ENCODE measurements around the gene JAM3. TPM values are rescaled to one million over a fixed set of nuclear protein-coding genes. Genes with fewer than 3 reads are reported as not detected.

JAM3 gene
- total RNA-seq, 1 experiment from 2014 or later: 36.5 TPM

DNA sequence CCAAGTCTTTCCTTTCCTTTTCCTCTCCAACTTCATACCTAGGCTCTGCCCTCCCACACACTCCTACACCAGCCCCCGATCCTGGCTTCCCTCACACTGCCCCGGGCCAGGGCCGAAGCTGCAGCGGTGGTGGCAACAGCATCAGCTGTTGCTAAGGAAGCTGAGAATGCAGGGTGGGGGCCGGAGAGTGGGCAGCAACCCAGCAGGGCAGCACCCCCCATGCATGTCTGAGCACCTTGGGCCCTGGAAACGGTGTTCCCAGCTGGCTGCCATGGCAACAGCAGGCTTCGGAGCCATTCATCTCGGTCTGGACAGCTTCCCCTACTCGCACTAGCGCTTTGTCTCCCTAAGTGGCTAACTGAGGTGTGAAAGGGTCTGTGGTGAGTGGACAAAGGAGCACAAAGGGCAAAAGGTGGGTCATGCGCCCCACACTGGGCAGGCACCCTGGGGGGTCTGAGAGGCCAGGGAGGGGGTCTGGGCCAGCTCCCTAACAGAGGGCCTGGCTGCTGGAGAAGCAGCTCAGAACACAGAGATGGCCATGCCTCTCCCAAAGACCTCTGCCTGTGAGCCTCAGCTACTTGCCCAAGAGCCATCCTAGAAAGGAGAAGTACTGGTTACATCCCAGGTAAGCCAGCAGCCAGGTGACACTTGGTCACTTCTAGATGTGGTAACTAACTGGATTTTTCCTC lies 42.1 kb upstream of the JAM3 start:
- Histone ChIP-seq H2BK15ac (ENCODE audit: low read depth, low read length) (no peak overlapping the region), H3K4me1 (ENCODE audit: insufficient read depth, low read length) (no peaks in the 10 kb centered on the region), H3K23me2 (ENCODE audit: insufficient read length, low read depth, low read length, poor library complexity, severe bottlenecking) (no peaks in the 10 kb centered on the region), H4K5ac (ENCODE audit: insufficient read length, low read depth, low read length) (no peak overlapping the region), H2AFZ (ENCODE audit: low read length) (no peak overlapping the region), H2BK12ac (ENCODE audit: insufficient read length, low read depth, low read length) (no peak overlapping the region), H2BK5ac (ENCODE audit: insufficient read length, low read length) (no peak overlapping the region), H4K20me1 (ENCODE audit: control insufficient read depth, insufficient read depth, insufficient read length) (no peaks in the 10 kb centered on the region), H3K27ac (ENCODE audit: insufficient read length, low read depth, low read length) (no peak overlapping the region), H3K9ac (ENCODE audit: extremely low read depth, insufficient read length, low read length) (no peak overlapping the region), H2AK5ac (ENCODE audit: insufficient read length, low read length) (no peak overlapping the region), H3K9me3 (ENCODE audit: control insufficient read depth, low read depth, low read length) (no peaks in the 10 kb centered on the region), H3K23ac (ENCODE audit: insufficient read length, low read depth, low read length) (no peak overlapping the region), H3K4ac (ENCODE audit: low read depth, low read length) (no peak overlapping the region), H3K79me2 (ENCODE audit: insufficient read depth, low read length) (no peaks in the 10 kb centered on the region), H3K18ac (ENCODE audit: insufficient read length, low read depth, low read length) (no peak overlapping the region), H2BK120ac (ENCODE audit: low read depth, low read length, poor library complexity, severe bottlenecking) (no peak overlapping the region), H4K91ac (ENCODE audit: insufficient read length, low read depth, low read length) (no peak overlapping the region), H2BK20ac (ENCODE audit: low read depth, low read length, poor library complexity, severe bottlenecking) (no peak overlapping the region), H3K27me3 (ENCODE audit: insufficient read depth, low read length) (no peaks in the 10 kb centered on the region), H3T11ph (ENCODE audit: low read length) (no peak overlapping the region), H3K79me1 (ENCODE audit: insufficient read depth, low read depth, low read length, poor library complexity, severe bottlenecking) (no peaks in the 10 kb centered on the region), H4K8ac (replicated peaks; ENCODE audit: insufficient read length, low read depth, low read length) (no peak overlapping the region), H3K56ac (ENCODE audit: insufficient read length, low read depth, low read length) (no peak overlapping the region), H3K14ac (ENCODE audit: insufficient read depth, low read length) (no peak overlapping the region; the same call in 1 of the 2 replicates), H3K4me2 (ENCODE audit: insufficient read depth, insufficient read length, low read length) (no peak overlapping the region)
- no CpG with 5 or more reads among the region's 11 CpGs for WGBS (ENCODE audit: extremely low coverage, insufficient read length, low lambda C conversion rate)
- H3K36me3 Mint-ChIP-seq (ENCODE audit: insufficient read depth in 1 of 3, low read depth in 3 of 3): no peaks in the 10 kb centered on the region
- no peaks in the 10 kb centered on the region for H3K9me3 Mint-ChIP-seq
- no peak overlapping the region for H3K27ac Mint-ChIP-seq
- peaks cover 20 to 21% of the 10 kb centered on the region in 2 experiments for H3K4me1 Mint-ChIP-seq
- no peak overlapping the region; a peak in 1 of 5 replicates for H3K4me3 Mint-ChIP-seq
- TF ChIP-seq, protein P1, sequence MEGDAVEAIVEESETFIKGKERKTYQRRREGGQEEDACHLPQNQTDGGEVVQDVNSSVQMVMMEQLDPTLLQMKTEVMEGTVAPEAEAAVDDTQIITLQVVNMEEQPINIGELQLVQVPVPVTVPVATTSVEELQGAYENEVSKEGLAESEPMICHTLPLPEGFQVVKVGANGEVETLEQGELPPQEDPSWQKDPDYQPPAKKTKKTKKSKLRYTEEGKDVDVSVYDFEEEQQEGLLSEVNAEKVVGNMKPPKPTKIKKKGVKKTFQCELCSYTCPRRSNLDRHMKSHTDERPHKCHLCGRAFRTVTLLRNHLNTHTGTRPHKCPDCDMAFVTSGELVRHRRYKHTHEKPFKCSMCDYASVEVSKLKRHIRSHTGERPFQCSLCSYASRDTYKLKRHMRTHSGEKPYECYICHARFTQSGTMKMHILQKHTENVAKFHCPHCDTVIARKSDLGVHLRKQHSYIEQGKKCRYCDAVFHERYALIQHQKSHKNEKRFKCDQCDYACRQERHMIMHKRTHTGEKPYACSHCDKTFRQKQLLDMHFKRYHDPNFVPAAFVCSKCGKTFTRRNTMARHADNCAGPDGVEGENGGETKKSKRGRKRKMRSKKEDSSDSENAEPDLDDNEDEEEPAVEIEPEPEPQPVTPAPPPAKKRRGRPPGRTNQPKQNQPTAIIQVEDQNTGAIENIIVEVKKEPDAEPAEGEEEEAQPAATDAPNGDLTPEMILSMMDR (conservative IDR thresholded peaks at IDR 0.05): no peak
- H3K27me3 Mint-ChIP-seq (ENCODE audit: low read depth): peaks cover 44% of the 10 kb centered on the region
- peak; percentile 76 for DNase-seq

Measured in H9 (cell line).